ENCODE data around the gene CACNG3.

The CACNG3 gene

GRCh38 chr16:24396350-24397271 is 140.5 kb downstream of the CACNG3 start:
- DNase-seq (ENCODE audit: low spot score), result no peak

GRCh38 chr16:24409045-24409444 is 152.9 kb downstream of the CACNG3 start:
- peak; percentile 10 for DNase-seq (ENCODE audit: low spot score)

Measured in COLO829 (cell line).